ENCODE results near the gene ZNF408.

DNA sequence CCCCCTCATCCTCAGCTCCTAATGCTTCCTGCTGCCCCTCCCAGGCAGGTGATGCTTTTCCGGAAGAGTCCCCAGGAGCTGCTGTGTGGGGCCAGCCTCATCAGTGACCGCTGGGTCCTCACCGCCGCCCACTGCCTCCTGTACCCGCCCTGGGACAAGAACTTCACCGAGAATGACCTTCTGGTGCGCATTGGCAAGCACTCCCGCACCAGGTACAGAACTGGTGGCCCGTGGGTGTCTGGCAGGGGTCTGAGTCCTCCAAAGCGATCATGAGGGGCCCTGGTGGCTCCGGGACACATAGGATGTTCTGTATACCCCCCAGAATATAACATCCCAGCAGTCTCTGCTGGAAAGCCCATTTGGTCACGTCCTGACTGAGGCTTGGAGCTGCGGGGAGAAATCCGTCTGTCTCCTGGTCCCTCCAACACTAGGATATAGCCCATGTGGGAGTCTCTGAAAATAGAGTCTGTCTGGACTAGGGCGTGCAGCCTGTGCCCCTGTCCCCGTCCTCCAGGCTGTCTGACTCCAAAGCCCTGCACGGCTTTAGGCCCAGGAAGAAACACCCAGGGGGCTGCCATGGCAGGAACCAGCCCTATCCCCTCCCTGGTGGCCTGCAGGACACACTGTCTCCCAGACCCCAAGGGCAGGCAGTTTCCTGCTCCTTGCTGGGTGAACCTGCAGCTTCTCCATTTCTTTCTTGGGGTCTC, 27.3 kb downstream of the ZNF408 start:
- TF ChIP-seq, protein P1, sequence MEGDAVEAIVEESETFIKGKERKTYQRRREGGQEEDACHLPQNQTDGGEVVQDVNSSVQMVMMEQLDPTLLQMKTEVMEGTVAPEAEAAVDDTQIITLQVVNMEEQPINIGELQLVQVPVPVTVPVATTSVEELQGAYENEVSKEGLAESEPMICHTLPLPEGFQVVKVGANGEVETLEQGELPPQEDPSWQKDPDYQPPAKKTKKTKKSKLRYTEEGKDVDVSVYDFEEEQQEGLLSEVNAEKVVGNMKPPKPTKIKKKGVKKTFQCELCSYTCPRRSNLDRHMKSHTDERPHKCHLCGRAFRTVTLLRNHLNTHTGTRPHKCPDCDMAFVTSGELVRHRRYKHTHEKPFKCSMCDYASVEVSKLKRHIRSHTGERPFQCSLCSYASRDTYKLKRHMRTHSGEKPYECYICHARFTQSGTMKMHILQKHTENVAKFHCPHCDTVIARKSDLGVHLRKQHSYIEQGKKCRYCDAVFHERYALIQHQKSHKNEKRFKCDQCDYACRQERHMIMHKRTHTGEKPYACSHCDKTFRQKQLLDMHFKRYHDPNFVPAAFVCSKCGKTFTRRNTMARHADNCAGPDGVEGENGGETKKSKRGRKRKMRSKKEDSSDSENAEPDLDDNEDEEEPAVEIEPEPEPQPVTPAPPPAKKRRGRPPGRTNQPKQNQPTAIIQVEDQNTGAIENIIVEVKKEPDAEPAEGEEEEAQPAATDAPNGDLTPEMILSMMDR (conservative IDR thresholded peaks at IDR 0.05; ENCODE audit: low read length) = no peak
- TF ChIP-seq EZH2phosphoT487 (IDR thresholded peaks at IDR 0.05; ENCODE audit: borderline replicate concordance) = no peak
